NK-92 treated with Interleukin-12 subunit alpha and Interleukin-12 subunit beta, amount 100 ng/mL, for 24 hours (cell line): ENCODE results near the gene PTPRN2.
"Not testable (repeated sequence)": the region's sequence is repeated elsewhere in the genome, so short reads cannot be mapped to it uniquely, and the experiment has no call there.

ENCODE experiments used
- DNase-seq: peaks from one replicate; lab custom pipeline; 2025; lab: John Stamatoyannopoulos, UW

The PTPRN2 gene

DNA sequence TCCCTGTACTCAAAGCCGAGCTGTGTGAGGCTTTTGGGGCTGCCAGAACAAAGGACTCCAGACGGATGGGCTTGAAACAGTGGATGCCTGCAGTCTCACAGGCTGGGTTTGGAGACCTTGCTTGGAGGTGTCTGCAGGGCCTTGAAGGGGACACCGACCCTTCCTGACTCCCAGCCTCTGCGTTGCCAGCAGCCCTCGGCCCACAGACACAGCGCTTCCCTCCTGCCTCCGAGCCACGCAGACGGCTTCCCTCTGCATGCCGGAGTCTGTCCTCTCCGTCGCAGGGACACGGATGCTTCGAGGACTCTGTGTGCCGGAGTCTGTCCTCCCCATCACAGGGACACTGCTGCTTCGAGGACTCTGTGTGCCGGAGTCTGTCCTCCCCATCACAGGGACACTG lies 726.1 kb downstream of the PTPRN2 start:
- no peak for DNase-seq

DNA sequence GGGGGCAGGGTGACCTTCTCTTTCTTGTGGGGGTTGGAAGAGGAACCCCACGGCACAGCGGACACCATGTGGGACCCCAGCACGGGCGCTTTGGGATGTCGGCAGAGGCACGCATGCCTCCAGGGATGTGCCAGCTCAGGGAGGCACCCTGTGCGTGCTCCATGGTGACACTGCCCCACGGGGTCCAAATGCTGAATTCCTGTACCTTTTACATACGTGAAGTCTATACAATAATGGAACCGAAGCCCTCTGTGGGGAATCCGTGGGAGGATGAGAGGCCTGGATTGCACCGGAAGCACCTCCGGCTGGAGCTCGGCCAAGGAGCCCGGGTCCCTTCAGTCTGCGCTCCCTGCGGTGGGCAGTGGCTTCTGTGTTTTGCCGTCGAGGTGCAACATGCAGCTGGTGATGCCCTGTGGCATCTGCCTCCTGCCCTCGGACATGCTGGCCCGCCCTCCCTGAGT lies 726.6 kb downstream of the PTPRN2 start:
- DNase-seq, result no peak

DNA sequence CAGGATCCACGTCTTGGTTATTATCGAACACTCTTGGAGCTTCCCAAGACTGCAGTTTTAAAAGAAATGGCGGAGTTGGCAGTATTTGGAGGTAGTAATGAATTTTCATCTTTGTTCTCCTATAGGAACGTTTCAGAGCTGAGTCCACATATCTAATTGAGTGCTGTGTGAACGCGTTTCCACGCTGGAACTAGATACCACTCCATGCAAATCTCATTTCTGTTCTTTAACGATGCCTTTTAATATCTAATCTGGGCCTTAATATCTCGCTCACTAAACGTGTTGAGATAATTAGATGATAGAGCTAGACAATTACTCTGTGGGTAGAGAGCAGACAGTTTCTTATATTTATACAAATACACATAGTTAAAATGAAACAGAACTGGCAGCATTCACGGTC lies 727.2 kb downstream of the PTPRN2 start:
- no peak for DNase-seq

DNA sequence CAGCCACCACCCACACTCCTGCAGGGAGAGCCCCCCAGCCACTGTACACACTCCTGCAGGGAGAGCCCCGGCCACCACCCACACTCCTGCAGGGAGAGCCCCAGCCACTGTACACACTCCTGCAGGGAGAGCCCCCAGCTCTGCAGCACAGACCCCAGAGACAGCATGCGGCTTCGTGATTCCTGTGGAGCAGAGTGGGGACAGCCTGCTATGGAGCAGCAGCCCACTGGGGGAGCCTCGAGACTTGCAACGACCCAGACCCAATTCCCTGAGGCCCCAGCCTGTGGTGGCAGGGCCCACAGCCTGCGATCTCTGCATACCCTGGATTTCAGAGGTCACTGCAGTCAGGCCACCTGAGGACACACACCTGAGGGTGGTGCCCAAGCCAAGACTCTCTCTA lies 727.7 kb downstream of the PTPRN2 start:
- DNase-seq, result no peak

DNA sequence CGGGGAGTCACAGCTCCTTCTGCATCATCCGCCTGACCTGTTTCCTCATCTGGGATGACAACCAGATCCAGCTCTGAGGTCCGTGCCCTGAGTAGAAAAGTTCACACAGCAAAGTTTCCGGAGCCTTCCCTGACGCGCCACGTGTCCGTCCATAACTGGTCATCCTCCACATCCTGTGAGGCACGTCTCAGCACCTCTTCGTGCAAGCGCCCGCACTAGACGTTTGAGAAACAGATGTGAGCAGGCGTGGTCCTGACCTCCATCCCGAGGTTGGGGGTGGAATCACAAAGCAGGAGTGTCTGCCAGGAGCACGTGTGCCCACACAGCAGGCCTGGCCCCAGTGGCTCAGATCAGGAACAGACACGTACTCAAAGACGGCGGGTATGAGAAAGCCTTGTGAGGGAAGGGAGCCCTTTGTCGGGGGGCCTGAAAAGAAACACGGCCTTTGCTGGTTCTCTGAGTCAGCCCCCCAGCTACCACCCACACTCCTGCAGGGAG lies 730.0 kb downstream of the PTPRN2 start:
- no peak for DNase-seq

DNA sequence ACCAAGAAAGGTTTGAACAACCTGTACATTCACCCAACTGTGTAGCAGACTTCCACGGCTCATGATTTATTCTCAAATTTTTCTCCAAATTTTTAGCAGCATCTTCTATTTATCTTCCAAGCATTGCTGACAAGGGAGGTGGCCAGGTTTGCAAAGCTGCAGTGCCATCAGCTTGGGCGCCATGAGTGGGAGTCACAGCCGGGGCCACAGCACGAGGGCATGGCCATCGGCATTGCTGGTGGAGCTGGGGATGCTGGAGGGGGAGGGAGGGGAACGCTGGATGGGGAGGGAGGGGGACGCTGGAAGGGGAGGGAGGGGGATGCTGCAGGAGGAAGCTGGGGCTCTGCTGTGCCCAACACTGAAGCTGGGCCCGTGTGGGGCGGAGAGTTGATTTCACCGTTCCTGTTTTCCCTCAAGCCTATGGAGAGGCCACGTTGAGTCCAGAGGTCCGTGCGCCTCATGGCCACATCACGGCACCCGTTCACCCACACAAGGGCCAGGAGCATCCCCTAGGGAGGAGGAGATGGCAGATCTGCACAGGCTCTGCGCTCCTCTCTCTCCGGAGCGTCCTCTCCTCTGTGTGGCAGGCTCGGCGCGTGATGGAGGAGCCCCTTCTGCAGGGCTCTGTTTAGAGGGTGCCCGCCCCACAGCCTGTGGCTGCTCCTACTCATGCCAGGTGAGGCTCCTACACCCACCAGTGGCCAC lies 730.6 kb downstream of the PTPRN2 start:
- no peak for DNase-seq

DNA sequence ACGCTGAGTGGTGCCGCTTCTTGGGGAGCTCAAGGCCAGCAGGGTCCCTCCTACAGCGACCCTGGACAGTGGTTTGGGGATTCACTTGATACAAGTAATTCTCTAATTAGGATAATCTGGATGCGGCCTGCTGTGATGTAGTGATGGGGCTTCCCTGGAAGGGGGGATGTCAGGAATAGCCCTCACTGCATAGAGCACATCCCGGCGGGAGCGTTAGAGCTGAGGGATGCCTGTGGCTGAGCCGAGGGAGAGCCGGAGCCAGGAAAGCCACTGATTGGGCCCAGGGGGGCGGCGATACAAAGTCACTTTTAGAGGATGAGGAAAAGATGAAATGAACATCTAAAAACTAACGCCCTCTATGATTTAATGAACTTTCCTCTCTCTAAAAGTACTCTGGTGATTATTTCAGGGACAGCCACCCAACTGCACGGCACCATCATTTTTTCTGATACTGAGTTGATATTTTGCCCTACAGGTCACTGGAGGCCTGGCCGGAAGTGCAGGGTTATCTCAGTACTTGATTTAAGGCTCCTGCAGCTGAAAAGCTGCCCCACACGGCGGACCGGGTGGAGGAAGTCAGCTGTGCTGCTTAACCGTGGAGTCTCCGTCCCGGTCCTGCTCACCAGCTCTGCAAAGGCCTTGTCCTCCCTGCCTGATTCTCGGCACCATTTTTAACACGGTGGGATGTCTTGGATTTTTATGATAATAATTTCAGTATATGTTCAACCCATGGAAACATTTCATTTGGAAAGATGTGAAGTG lies 732.0 kb downstream of the PTPRN2 start:
- DNase-seq, result no peak

DNA sequence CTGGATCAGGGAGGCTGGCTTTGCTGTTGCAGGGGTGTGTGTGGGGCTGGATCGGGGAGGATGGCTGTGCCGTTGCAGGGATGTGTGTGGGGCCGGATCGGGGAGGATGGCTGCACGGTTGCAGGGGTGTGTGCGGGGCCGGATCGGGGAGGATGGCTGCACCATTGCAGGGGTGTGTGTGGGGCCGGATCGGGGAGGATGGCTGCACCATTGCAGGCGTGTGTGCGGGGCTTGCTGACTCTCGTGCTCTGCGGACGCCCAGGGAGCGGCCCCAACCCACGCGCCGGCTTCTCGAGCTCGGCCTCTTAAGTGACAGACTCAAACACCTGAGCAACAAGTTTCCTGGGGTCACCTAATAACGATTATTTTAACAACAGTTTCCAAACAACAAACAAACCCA lies 732.6 kb downstream of the PTPRN2 start:
- no peak for DNase-seq

DNA sequence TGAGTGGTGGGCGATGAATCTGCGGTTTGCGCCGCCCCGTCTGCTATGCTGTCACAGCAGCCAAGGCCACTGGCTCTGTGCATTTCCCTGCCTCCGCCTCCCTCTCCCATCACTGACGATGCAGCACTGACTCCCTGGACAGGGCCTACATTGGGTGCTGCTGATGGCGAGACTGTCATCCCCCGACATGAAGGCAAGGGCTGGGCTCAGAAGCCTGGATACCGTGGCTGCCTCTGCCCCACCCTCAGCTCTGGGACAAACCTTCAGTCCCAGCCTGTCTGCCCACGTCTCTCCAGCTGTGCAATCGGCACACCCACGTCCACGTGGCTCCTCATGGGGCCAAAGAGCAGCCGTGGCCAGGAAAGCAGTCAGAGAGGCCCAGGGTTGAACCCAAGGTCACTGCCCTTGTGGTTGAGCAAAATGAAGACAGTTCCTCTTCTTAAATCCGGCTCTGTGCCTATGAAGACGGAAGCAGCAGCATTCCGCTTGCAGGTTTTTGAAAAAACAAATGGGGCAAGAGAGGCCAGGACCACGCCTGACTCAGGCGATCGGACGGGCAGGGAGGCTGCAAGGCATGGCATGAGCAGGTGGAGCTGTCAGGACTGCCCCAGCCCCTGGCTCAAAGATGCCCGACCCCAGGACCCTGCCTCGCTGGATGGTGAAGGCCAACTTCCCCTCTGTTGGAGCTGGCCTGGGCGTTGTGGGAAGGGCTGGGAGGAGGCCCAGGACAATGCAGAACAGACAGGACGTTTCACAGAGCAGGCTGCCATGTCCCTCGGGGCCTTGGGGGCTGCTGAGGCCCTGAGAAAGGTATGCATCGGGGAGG lies 733.3 kb downstream of the PTPRN2 start:
- DNase-seq, result no peak

DNA sequence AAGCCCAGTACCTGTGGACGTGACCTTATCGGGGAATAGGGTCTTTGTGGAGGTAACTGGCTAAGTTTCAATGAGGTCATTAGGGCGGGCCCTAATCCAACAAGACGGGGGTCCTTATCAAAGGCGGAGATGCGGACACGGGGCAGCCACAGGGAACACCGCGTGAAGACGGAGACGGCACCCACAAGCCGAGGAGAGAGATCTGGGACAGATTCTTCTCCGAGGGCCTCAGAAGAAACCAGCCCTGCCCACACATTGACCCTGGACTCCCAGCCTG lies 733.9 kb downstream of the PTPRN2 start:
- DNase-seq, result no peak

DNA sequence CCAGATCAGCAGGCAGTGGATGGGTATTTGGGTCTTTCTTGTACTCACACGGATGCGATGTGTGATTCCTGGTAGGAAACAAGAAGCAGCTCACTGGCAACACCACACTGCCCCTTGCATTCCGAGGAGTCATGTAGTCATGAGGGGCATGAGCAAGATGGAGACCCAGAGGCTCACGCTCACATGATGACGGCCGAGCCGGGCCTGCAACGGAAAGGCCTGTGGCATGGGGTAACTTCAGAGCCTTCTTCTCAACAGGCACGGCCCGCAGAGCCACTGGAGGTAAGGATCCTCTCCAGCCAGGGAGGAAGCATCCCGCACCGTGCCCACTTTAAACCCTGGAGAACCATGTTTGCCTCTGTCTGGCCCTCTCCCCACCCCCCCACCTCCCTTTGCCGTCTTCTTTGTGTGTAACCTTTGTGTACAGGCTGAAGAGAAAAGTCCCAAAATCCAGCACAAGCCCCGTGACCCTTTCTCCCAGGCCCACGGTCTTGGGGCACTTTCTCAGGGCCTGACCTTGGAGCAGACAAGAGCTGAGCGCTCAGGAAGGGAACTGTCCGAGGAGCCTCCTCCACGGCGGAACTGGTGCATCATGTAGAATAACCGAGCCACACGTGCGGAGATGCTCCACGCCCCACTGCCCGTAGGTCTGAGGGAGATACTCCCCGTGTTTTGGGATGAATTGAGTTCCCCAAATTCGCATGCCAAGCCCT lies 734.4 kb downstream of the PTPRN2 start:
- DNase-seq, result no peak

DNA sequence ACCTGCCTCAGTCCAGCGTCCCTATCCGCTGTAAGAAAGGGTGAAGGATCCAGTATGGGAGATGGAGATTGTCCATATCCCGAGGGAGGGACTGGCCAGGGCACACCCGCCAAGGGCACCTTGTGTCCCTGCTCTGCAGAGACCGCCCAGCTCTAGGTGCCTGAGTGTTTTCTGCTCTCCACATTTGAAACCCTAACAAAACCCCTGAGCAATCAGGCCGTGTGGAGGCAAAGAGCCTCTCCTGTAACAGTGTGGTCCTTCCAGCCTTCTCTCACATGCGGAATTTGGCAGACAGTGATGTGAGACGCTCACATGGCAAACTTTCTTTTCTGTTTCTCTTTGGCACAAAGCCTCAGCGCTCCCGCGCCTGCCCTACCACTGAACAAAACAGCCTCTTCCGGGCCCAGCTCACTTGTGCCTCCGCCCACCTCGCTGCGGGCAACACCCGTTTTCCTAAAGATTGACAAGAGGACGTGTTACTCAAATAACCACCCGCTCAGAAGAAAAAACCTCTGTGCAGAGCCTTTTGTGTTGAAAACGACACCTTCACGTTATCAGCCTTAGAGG lies 736.0 kb downstream of the PTPRN2 start:
- DNase-seq, result no peak

DNA sequence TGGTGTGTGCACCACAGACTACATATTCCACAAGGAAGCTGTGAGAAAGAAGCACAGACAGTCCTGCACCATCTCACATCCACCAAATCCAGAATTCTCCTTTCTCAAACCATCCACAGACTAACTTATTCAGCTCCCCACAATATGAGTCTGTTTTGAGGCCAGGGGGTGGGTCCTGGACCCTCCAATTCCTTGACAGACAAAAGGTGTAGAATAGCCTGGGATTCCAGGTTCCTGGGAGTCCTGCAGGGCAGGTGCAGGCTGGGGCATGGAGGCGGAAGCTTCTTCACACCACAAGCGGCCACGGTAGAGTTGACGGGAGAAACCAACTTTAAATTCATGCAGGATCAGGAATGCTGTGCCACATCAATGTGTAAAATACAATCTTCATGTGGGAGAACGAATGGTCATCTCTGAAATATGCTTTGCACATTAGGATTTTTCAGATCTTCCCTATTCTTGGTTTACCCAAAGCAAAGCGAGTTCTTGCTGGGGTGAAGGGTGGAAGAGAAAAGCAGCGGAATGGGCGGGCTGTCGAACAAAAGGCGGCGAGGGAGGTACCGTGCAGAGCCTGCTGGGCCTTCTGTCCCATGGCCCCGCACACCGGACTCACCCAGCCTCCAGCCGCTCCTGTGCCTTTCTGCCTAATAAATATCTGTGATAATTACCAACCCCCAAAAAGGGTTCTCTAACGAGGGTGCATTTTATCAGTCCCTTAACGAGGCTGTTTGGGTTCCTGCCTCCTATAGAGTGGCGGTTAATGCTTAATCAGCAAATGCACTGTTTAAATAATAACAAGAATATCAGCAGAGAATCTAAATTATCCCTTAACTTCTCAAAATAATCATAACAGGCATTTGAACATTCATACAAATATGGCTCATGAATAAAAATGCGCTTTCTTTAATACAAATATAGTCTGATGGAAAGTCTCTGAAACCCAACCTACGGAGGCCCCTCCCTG lies 736.9 kb downstream of the PTPRN2 start:
- DNase-seq, result no peak

DNA sequence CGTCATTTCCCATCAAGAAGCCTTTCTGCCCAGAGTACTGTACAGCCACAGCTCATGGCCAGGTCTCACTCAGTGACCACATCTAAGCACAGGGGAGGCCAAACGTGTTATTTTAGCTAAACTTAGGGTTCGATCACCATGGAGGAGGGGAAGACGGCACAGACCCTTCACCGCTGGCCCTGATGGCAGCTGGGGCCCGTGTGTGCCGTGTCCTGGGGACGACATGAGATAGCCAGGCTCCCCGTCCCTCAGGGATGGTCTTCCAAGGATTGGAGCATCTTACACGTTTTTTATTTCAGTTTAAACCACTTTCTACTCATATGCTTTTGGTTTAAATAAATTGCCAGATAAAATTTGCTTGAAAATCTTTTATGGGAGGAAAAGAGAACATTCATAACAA lies 737.9 kb downstream of the PTPRN2 start:
- DNase-seq, result no peak

DNA sequence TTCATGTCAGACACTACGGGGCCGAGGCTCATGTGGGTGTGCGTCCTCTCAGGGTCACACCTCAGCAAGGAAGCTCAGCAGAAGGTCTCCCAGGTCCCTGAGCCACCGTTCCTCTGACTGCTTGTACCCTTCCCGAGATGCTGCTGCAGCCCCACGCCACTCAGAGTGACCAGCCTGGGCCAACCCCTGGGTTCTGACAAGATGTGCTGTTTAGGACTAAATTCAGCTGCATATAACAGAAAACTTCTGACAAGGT lies 738.4 kb downstream of the PTPRN2 start:
- no peak for DNase-seq

DNA sequence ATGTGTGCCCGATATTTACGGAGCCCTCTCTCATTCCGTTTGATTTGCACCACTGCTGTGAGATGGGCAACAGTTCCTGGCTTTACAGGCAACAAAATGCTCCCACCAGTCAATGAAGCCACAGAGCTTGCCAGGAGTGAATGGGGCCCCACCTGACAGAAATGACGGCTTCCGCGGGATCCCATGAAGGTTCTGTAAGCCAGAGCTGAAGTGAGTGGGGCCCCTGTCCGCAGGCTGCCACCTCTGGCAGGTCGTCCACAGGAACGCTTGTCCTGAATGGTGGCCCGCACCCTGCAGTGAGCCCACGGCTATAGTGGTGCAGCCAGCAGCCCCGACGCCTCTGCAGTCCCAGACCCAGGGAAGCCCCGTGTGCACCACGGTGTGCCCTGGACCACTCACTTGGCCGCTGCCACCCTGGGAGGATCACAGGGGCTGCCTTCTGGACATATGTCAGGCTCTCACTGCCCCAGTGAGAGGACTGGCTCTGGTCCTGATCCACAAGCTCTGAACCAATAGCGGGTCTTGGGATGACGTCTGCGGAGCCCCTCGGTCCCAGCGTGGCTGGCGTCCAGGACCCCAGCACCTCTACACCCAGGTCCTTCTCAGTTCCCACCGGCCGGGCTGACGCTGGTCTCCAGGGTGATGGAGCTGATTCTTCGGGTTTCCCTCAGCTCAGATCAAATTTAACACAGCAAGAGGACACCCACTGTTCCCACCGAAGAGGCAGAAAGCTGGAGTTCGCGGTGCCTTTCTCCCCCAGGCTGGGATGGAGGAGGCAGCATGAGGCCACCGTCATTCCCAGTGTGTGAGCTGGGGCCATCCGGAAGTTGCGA lies 738.9 kb downstream of the PTPRN2 start:
- no peak for DNase-seq

DNA sequence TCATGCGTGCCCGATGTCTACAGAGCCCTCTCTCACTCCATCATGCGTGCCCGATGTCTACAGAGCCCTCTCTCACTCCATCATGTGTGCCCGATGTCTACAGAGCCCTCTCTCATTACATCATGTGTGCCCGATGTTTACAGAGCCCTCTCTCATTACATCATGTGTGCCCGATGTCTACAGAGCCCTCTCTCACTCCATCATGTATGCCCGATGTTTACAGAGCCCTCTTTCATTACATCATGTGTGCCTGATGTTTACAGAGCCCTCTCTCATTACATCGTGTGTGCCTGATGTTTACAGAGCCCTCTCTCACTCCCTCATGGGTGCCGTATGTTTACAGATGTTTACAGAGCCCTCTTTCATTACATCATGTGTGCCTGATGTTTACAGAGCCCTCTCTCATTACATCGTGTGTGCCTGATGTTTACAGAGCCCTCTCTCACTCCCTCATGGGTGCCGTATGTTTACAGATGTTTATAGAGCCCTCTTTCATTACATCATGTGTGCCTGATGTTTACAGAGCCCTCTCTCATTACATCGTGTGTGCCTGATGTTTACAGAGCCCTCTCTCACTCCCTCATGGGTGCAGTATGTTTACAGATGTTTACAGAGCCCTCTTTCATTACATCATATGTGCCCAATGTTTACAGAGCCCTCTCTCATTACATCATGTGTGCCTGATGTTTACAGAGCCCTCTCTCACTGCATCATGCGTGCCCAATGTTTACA lies 739.7 kb downstream of the PTPRN2 start:
- not testable (repeated sequence) for DNase-seq

DNA sequence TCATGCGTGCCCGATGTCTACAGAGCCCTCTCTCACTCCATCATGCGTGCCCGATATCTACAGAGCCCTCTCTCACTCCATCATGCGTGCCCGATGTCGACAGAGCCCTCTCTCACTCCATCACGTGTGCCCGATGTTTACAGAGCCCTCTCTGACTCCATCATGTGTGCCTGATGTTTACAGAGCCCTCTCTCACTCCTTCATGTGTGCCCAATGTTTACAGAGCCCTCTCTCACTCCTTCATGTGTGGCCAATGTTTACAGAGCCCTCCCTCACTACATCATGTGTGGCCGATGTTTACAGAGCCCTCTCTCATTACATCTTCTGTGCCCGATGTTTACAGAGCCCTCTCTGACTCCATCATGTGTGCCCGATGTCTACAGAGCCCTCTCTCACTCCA lies 740.9 kb downstream of the PTPRN2 start:
- DNase-seq, result not testable (repeated sequence)

DNA sequence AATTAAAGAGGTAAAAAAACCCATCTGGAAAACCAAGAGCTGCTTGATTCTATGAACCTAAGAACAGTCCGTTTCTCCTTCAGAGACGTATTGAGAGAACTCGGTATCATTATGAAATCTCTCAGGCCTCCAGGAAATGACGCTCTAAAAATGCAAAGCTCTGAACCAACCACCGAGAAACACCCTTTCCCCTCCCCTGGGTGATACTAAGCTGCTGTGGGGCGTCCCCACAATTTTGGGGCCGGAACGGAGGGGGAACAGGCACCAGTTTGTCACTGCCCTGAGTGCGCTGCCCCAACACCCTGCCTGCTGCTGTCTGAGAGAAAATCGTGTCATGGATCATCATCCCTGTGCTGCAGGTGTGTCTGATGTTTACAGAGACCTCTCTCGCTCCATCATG lies 741.4 kb downstream of the PTPRN2 start:
- DNase-seq, result no peak
